Activated CD4-positive, CD25-positive, alpha-beta regulatory T cell (primary cell): ENCODE data around the gene RGCC.
"Not testable (repeated sequence)": the region's sequence is repeated elsewhere in the genome, so short reads cannot be mapped to it uniquely, and the experiment has no call there.

Experiments used
- DNase-seq, 4 experiments: peaks; one replicate each; lab custom pipeline; 2025; lab: John Stamatoyannopoulos, UW

RGCC gene

GRCh38 chr13:41490371-41491015 is 33.1 kb downstream of the RGCC start:
- no peak for DNase-seq

GRCh38 chr13:41491436-41491835 is 34.1 kb downstream of the RGCC start:
- no peak for DNase-seq

GRCh38 chr13:41492432-41493260 is 35.3 kb downstream of the RGCC start:
- DNase-seq = no peak

DNA sequence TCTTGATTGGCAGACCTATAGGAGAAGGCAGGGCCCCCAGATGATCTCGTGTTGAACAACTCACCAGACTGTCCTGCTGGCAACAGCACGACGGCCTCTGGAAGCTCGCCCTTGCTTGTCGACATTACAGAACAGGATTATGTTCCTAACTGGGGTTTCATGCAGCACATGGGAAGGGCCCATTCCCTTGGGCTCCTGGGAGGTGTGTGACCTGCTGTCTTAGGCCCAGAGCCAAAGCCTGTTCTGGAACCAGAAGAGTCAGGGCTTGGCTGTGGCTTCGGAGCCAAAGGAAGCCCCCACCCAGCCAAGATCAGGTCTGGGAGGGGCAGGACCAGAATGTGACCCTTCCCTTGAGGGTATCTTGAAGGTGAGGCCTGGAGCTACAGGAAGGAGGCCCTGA is 36.9 kb downstream of the RGCC start:
- DNase-seq = no peak

DNA sequence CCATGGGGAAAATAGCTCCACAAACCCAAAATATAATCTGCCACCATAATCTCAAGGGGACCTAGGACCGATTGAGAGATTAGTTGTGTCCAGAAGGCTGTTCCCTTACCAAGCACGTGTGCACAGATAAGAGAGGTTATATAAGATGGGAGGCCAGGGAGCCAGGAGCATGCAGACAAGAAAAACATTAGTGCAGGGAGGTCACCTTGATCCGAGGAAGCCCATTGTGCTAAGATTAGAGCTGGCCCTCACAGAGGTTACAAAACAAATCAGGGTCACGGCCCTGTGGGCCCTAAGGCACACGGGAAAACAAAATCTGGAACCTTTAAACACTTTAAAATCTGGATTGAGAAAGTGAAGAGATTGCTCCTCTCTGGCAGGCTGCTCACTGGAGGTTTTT is 37.7 kb downstream of the RGCC start:
- no peak for DNase-seq

DNA sequence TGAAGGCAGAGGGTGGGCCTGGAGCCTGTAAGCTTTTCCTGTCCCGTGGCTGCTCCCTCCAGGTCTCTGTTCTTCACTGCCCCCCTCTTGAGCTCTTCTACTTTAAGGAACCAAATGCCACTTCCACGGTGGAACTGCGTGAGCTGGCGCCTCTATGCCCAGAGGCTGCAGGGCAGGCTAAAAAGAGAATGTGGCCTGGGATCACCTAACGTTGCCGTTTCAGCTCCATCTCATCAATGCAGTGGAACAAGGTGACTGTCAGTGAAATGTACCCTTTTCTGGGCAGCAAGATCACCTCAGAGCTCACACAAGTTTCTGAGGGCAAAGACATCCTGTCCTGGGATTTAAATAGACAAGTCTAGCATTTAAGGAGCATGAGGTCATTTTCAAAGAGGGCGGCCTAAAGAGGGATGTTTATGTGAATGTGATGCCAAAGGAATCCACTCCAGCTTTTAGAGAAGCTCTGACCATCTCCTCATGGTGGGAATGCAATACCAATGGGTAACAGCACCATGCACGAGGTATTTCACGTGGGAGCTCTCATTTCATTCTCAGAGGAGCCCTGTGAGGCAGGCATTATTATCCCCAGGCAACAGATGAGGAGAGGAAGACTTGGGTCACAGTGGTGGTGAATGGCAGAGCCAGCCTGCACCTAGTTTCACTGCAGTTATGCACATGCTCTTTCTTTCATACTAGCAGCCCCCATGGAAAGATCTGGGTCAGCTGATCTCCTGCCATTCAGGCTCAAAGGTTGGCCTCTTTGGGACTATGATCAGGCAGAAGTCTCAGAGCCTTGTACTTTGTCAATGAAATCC is 39.3 kb downstream of the RGCC start:
- DNase-seq = no peak

GRCh38 chr13:41497436-41497835 is 40.1 kb downstream of the RGCC start:
- no peak for DNase-seq

- DNase-seq = no peak
Observed at GRCh38 chr13:41499452-41499851, 42.1 kb downstream of the RGCC start.

GRCh38 chr13:41500511-41500910 is 43.2 kb downstream of the RGCC start:
- DNase-seq = peak in 2 of 4 experiments; percentile 4 to 9

GRCh38 chr13:41501281-41501680 is 43.9 kb downstream of the RGCC start:
- DNase-seq = no peak

GRCh38 chr13:41502031-41502430 is 44.7 kb downstream of the RGCC start:
- DNase-seq = no peak

- DNase-seq = no peak
Observed at GRCh38 chr13:41502673-41503072, 45.3 kb downstream of the RGCC start.

- no peak for DNase-seq
Observed at GRCh38 chr13:41503356-41503755, 46.0 kb downstream of the RGCC start.

- not testable (repeated sequence) for DNase-seq
Observed at GRCh38 chr13:41504657-41505056, 47.3 kb downstream of the RGCC start.

GRCh38 chr13:41505209-41505835 is 48.0 kb downstream of the RGCC start:
- no peak for DNase-seq

GRCh38 chr13:41506312-41506711 is 49.0 kb downstream of the RGCC start:
- DNase-seq = no peak

GRCh38 chr13:41509971-41510370 is 52.6 kb downstream of the RGCC start:
- no peak for DNase-seq

GRCh38 chr13:41511827-41512226 is 54.5 kb downstream of the RGCC start:
- DNase-seq = no peak

GRCh38 chr13:41512441-41512840 is 55.1 kb downstream of the RGCC start:
- DNase-seq = no peak

GRCh38 chr13:41513600-41513999 is 56.2 kb downstream of the RGCC start:
- DNase-seq = no peak

DNA sequence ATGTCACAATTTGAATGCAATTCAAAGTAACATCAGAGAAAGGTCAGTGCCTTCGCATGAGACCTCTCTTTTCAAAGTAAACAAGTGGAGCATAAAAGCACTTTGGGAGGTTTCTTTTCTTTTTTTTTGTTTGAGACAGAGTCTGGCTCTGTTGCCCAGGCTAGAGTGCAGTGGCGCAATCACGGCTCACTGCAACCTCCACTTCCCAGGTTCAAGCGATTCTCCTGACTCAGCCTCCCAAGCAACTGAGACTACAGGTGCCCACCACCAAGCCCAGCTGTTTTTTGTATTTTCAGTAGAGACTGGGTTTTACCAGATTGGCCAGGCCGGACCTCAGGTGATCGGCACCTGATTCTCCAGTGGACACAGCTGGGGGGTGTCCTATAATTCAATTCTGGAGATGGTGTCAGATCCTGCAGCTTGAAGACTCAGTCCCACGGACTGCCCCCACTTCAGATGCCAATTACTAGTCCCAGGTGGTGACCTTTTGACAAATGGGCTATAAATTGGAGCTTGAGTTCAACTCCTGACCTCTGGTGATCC is 57.6 kb downstream of the RGCC start:
- DNase-seq = no peak
